NT2/D1 (cell line): ENCODE results near the gene IQGAP1.
"Not testable (repeated sequence)": the region's sequence is repeated elsewhere in the genome, so short reads cannot be mapped to it uniquely, and the experiment has no call there.

Source experiments
- DNase-seq: peaks from one replicate; pipeline ENCODE4 v3.0.0-alpha.2; 2011; ENCODE audit warnings: low read depth, low spot score
- H3K27me3 ChIP-seq: 2 replicates; pipeline ENCODE4 v1.6.0; 2011; ENCODE audit warnings: mild to moderate bottlenecking; ENCODE audit not compliant: insufficient read length, insufficient read depth
- H3K36me3 ChIP-seq: 2 replicates; pipeline ENCODE4 v1.6.1; 2011; ENCODE audit warnings: mild to moderate bottlenecking, low read length, mixed read lengths; ENCODE audit not compliant: insufficient read depth, insufficient read length
- H3K4me1 ChIP-seq: 2 replicates; pipeline ENCODE4 v1.5.1; 2011; ENCODE audit not compliant: insufficient read depth, insufficient read length
- H3K4me3 ChIP-seq: 2 replicates; pipeline ENCODE4 v1.5.1; 2011; ENCODE audit warnings: low read depth; ENCODE audit not compliant: insufficient read length
- H3K9ac ChIP-seq: 2 replicates; pipeline ENCODE4 v1.6.0; 2011; ENCODE audit warnings: low read depth; ENCODE audit not compliant: insufficient read length
- H3K9me3 ChIP-seq: 2 replicates; pipeline ENCODE4 v1.5.1; 2011; ENCODE audit warnings: mild to moderate bottlenecking, low read length; ENCODE audit not compliant: insufficient read depth
- SUZ12 ChIP-seq: IDR thresholded peaks from 2 replicates; pipeline ENCODE4 v1.6.1; 2011; ENCODE audit not compliant: insufficient read length, insufficient read depth; ENCODE audit errors: extremely low read depth
- YY1 ChIP-seq: IDR thresholded peaks from 2 replicates; pipeline ENCODE4 v1.6.1; 2011; ENCODE audit not compliant: insufficient read length, insufficient read depth
- ZNF274 ChIP-seq: IDR thresholded peaks from 2 replicates; pipeline ENCODE4 v1.6.1; 2011; ENCODE audit warnings: mild to moderate bottlenecking, low read depth, low read length

The IQGAP1 gene

GRCh38 chr15:90496791-90497190 lies 108.7 kb downstream of the IQGAP1 start:
- peaks cover 87% of the 10 kb centered on the region for H3K36me3 ChIP-seq
- TF ChIP-seq YY1 (no peak), SUZ12 (no peak), ZNF274 (no peak)

GRCh38 chr15:90497376-90497775 lies 109.3 kb downstream of the IQGAP1 start:
- Histone ChIP-seq H3K36me3 (peaks cover 87% of the 10 kb centered on the region), H3K27me3 (no peaks in the 10 kb centered on the region), H3K4me3 (no peak overlapping the region), H3K9ac (no peak overlapping the region), H3K9me3 (no peaks in the 10 kb centered on the region), H3K4me1 (no peaks in the 10 kb centered on the region)
- TF ChIP-seq YY1 (no peak), ZNF274 (no peak), SUZ12 (no peak)
- no peak for DNase-seq

More at GRCh38 chr15:90496791-90497190, 108.7 kb downstream of the IQGAP1 start:
- Histone ChIP-seq H3K4me1 (no peaks in the 10 kb centered on the region), H3K9me3 (no peaks in the 10 kb centered on the region), H3K9ac (no peak overlapping the region), H3K4me3 (no peak overlapping the region), H3K27me3 (no peaks in the 10 kb centered on the region)
- DNase-seq = no peak

GRCh38 chr15:90497912-90498311 lies 109.9 kb downstream of the IQGAP1 start:
- H3K4me3 ChIP-seq = no peak overlapping the region
- H3K36me3 ChIP-seq = peaks cover 84% of the 10 kb centered on the region
- no peak overlapping the region for H3K9ac ChIP-seq
- TF ChIP-seq SUZ12 = no peak
- TF ChIP-seq ZNF274 = no peak
- no peak for TF ChIP-seq YY1
- DNase-seq = no peak
- H3K9me3 ChIP-seq = no peaks in the 10 kb centered on the region
- H3K4me1 ChIP-seq = no peaks in the 10 kb centered on the region
- H3K27me3 ChIP-seq = no peaks in the 10 kb centered on the region

GRCh38 chr15:90500171-90500570 lies 112.1 kb downstream of the IQGAP1 start:
- no peak overlapping the region for H3K4me3 ChIP-seq
- H3K9ac ChIP-seq = no peak overlapping the region
- DNase-seq = no peak
- no peaks in the 10 kb centered on the region for H3K9me3 ChIP-seq
- peaks cover 62% of the 10 kb centered on the region for H3K36me3 ChIP-seq
- no peaks in the 10 kb centered on the region for H3K4me1 ChIP-seq
- no peaks in the 10 kb centered on the region for H3K27me3 ChIP-seq
- TF ChIP-seq ZNF274 (no peak), YY1 (no peak), SUZ12 (no peak)

- peaks cover 56% of the 10 kb centered on the region for H3K36me3 ChIP-seq
- no peaks in the 10 kb centered on the region for H3K9me3 ChIP-seq
- TF ChIP-seq YY1 = no peak
- no peak for TF ChIP-seq SUZ12
- no peak for TF ChIP-seq ZNF274
- no peak overlapping the region for H3K9ac ChIP-seq
- no peaks in the 10 kb centered on the region for H3K27me3 ChIP-seq
- no peak for DNase-seq
- H3K4me1 ChIP-seq = no peaks in the 10 kb centered on the region
- H3K4me3 ChIP-seq = no peak overlapping the region
Observed at GRCh38 chr15:90501898-90502297, 113.9 kb downstream of the IQGAP1 start.

GRCh38 chr15:90510781-90511180 lies 122.7 kb downstream of the IQGAP1 start:
- H3K9me3 ChIP-seq = peaks cover 24% of the 10 kb centered on the region; the same call in 1 of the 2 replicates
- not testable (repeated sequence) for H3K4me3 ChIP-seq, H3K36me3 ChIP-seq, H3K27me3 ChIP-seq, H3K4me1 ChIP-seq, H3K9ac ChIP-seq, DNase-seq

GRCh38 chr15:90511211-90511618 lies 123.2 kb downstream of the IQGAP1 start:
- H3K27me3 ChIP-seq, DNase-seq, H3K9ac ChIP-seq, H3K4me1 ChIP-seq, H3K4me3 ChIP-seq, H3K36me3 ChIP-seq: not testable (repeated sequence)
- H3K9me3 ChIP-seq = peaks cover 24% of the 10 kb centered on the region; the same call in 1 of the 2 replicates

GRCh38 chr15:90512276-90512675 lies 124.2 kb downstream of the IQGAP1 start:
- Histone ChIP-seq H3K4me3 (no peak overlapping the region), H3K9me3 (peaks cover 24% of the 10 kb centered on the region; the same call in 1 of the 2 replicates), H3K27me3 (no peaks in the 10 kb centered on the region), H3K4me1 (no peaks in the 10 kb centered on the region), H3K36me3 (no peaks in the 10 kb centered on the region), H3K9ac (no peak overlapping the region)
- TF ChIP-seq ZNF274 (no peak), SUZ12 (no peak), YY1 (no peak)
- no peak for DNase-seq
